MM.1S (cell line): ENCODE data around the gene LIPG.

Source experiments
- CTCF ChIP-seq: fragments of 300-600 bp; sonication (generic); IDR thresholded peaks from 2 replicates; pipeline ENCODE4 v1.5.1; 2016; ENCODE audit warnings: antibody characterized with exemption, low read length, mixed read lengths
- EZH2 ChIP-seq: fragments of 300-600 bp; sonication (generic); optimal IDR thresholded peaks from 2 replicates; pipeline ENCODE3; 2017; ENCODE audit warnings: low read depth, mild to moderate bottlenecking, antibody characterized with exemption, low read length, mixed read lengths
- EZH2phosphoT487 ChIP-seq: fragments of 300-600 bp; sonication (generic); IDR thresholded peaks from 2 replicates; pipeline ENCODE4 v1.6.1; 2018; ENCODE audit warnings: antibody characterized with exemption, low read length

- no peak for TF ChIP-seq CTCF
- TF ChIP-seq EZH2phosphoT487 = no peak
- TF ChIP-seq EZH2 = no peak
Observed at GRCh38 chr18:49524951-49525350, 36.9 kb upstream of the LIPG start.
